GM12878 (cell line): ENCODE results near the gene CCDC78. TPM values are rescaled to one million over a fixed set of nuclear protein-coding genes. Genes with fewer than 3 reads are reported as not detected.

Experiments used
- ATAC-seq: fragments of 200-7000 bp; cut with Tn5 transposase; 3 replicates; pipeline ENCODE4 v1.9.1; 2020; ENCODE audit warnings: mild to moderate bottlenecking, moderate library complexity
- BruUV-seq: library from RNA; stranded (reverse); fragments of 400-500 nt; replicated peaks from 2 replicates; lab custom pipeline; 2021; lab: Mats Ljungman, UMichigan
- CTCF ChIA-PET: fragments of 300-600 bp; sonication (Branson Sonifier 250); formaldehyde crosslinking; extraction: SDS; loops from one replicate; lab custom pipeline; 2021; ENCODE audit warnings: inconsistent platforms; lab: Yijun Ruan, JAX
- POLR2A ChIA-PET: fragments of 350-600 bp; formaldehyde crosslinking; extraction: SDS; loops from one replicate; lab custom pipeline; 2021; ENCODE audit warnings: inconsistent platforms; lab: Charles Lee
- RAD21 ChIA-PET: fragments of 300-600 bp; sonication (Branson Sonifier 250); formaldehyde crosslinking; loops from one replicate; lab custom pipeline; 2023; ENCODE audit warnings: antibody characterized with exemption; ENCODE audit not compliant: unreplicated experiment; lab: Charles Lee
- SMC1A ChIA-PET: fragments of 300-600 bp; sonication (Branson Sonifier 250); formaldehyde crosslinking; loops from one replicate; lab custom pipeline; 2023; ENCODE audit not compliant: unreplicated experiment, uncharacterized antibody; lab: Charles Lee
- DNase-seq: peaks from one replicate; pipeline ENCODE4 v3.0.0-alpha.2; 2011; ENCODE audit warnings: low read depth, low spot score
- FAIRE-seq: peaks from 3 replicates; lab custom pipeline; 2011; peaks lifted over from hg19 to GRCh38; lab: Jason Lieb, UNC
- H2AFZ ChIP-seq: 2 replicates; pipeline ENCODE4 v1.6.0; 2011; ENCODE audit warnings: low read depth, low read length, control low read depth; ENCODE audit not compliant: control insufficient read depth
- H3K27ac ChIP-seq: 2 replicates; pipeline ENCODE4 v1.5.1; 2011; ENCODE audit warnings: control low read depth; ENCODE audit not compliant: control insufficient read depth, insufficient read depth
- H3K27me3 ChIP-seq, 2 experiments: replicated peaks in 1 of 2; 2 replicates each; pipeline versions ENCODE4 v1.6.0 to v1.6.1; 2011; ENCODE audit warnings: low read length in 1 of 2; ENCODE audit not compliant: control insufficient read depth in 2 of 2, insufficient read depth in 2 of 2
- H3K36me3 ChIP-seq, 2 experiments: 2 replicates each; pipeline ENCODE4 v1.5.1; 2011; ENCODE audit warnings: low read length in 1 of 2; ENCODE audit not compliant: control insufficient read depth in 2 of 2, insufficient read depth in 2 of 2
- H3K4me1 ChIP-seq: 2 replicates; pipeline ENCODE4 v1.6.1; 2011; ENCODE audit warnings: mild to moderate bottlenecking, low read length, moderate library complexity, mixed read lengths; ENCODE audit not compliant: control insufficient read depth, insufficient read depth
- H3K4me2 ChIP-seq: 2 replicates; pipeline ENCODE4 v1.6.0; 2011; ENCODE audit warnings: control low read depth; ENCODE audit not compliant: control insufficient read depth, insufficient read depth
- H3K4me3 ChIP-seq: fragments of 200-600 bp; sonication (generic); 2 replicates; pipeline ENCODE4 v1.5.1; 2016
- H3K79me2 ChIP-seq: 2 replicates; pipeline ENCODE4 v1.6.0; 2011; ENCODE audit warnings: low read length; ENCODE audit not compliant: control insufficient read depth, insufficient read depth
- H3K9ac ChIP-seq: 2 replicates; pipeline ENCODE4 v1.8.0; 2011; ENCODE audit warnings: low read length, control low read depth, mixed read lengths; ENCODE audit not compliant: control insufficient read depth, insufficient read depth
- H3K9me3 ChIP-seq: replicated peaks from 3 replicates; pipeline ENCODE4 v1.5.1; 2011; ENCODE audit warnings: mild to moderate bottlenecking, low read length; ENCODE audit not compliant: control insufficient read depth, insufficient read depth
- H4K20me1 ChIP-seq: 2 replicates; pipeline ENCODE4 v1.6.0; 2011; ENCODE audit not compliant: control insufficient read depth, insufficient read depth
- E2F4 ChIP-seq: IDR thresholded peaks from 2 replicates; pipeline ENCODE4 v1.6.1; 2012; ENCODE audit warnings: low read depth, low read length, improper control_type of control experiment
- FOXM1 ChIP-seq: IDR thresholded peaks from 2 replicates; pipeline ENCODE4 v1.6.1; 2012; ENCODE audit warnings: low read depth, mild to moderate bottlenecking, inconsistent platforms, low read length, moderate library complexity
- HCFC1 ChIP-seq: fragments of 150-350 bp; IDR thresholded peaks from 2 replicates; pipeline ENCODE4 v1.6.1; 2014; ENCODE audit warnings: low read length
- PAX5 ChIP-seq: IDR thresholded peaks from 2 replicates; pipeline ENCODE4 v1.6.1; 2011; ENCODE audit warnings: low read depth, low read length, borderline replicate concordance
- PKNOX1 ChIP-seq: fragments of 450-650 bp; IDR thresholded peaks from 2 replicates; pipeline ENCODE4 v1.6.1; 2016; ENCODE audit warnings: mild to moderate bottlenecking
- POLR2A ChIP-seq: IDR thresholded peaks from 2 replicates; pipeline ENCODE4 v1.6.1; 2011; ENCODE audit warnings: low read depth, mild to moderate bottlenecking, low read length
- TARDBP ChIP-seq: IDR thresholded peaks from 2 replicates; pipeline ENCODE4 v1.6.1; 2016; ENCODE audit warnings: borderline replicate concordance
- YY1 ChIP-seq: IDR thresholded peaks from 2 replicates; pipeline ENCODE4 v1.6.1; 2011; ENCODE audit warnings: low read depth, mild to moderate bottlenecking, low read length
- WGBS: methylation state at CpG from one replicate; pipeline ENCODE4 v1.1.6; 2016; ENCODE audit warnings: low lambda C conversion rate; ENCODE audit not compliant: insufficient replicate concordance, insufficient coverage; ENCODE audit errors: missing lambda C conversion rate; 5-methylcytosine and 5-hydroxymethylcytosine counted together
- in situ Hi-C: fragments of 300-500 bp; cut with MboI; formaldehyde crosslinking; loops from 9 replicates; pipeline ENCODE4 v1.14.3; 2018; ENCODE audit warnings: mixed read lengths
- intact Hi-C: fragments of 100-400 bp; cut with micrococcal nuclease; formaldehyde crosslinking; loops from one replicate; pipeline ENCODE4 v1.14.2; 2022; ENCODE audit not compliant: unreplicated experiment
- polyA plus RNA-seq, 11 experiments: library from polyadenylated mRNA; depleted of rRNA in 4 of 11; unstranded in 6 of 11; stranded (reverse) in 5 of 11; fragments of >200 nt; fragmentation: Nextera tagmentation in 4 of 11; fragmentation: Illumina TruSeq in 1 of 11; extraction: Ambion mirVana in 4 of 11; extraction: Trizol in 1 of 11; gene quantifications; 1 replicate in 1 of 11; 2 replicates in 10 of 11; pipeline versions ENCODE4 v1.2.1 to v1.2.3, GENCODE V29; 2011 to 2016; ENCODE audit warnings: inconsistent platforms in 2 of 11, missing spikeins in 2 of 11, low read depth in 1 of 11
- total RNA-seq, 4 experiments: library from RNA; depleted of rRNA in 3 of 4; stranded (reverse); fragments of >200 nt in 3 of 4; fragmentation: Illumina TruSeq in 1 of 4; extraction: Trizol in 1 of 4; gene quantifications; 2 replicates each; pipeline versions ENCODE4 v1.2.1 to v1.2.3, GENCODE V29; 2013 to 2021
- TF ChIP-seq, protein P1 (sequence below): fragments of 150-350 bp; IDR thresholded peaks from 2 replicates; pipeline ENCODE4 v1.6.1; 2014; ENCODE audit warnings: mild to moderate bottlenecking, low read depth, low read length

CCDC78 gene
- total and polyA plus RNA-seq, 10 of the 15 experiments (the other 5 are each of a cell fraction or from before 2014, with no cell fraction given) = 0.10 to 26.2 (median 5.4) TPM

DNA sequence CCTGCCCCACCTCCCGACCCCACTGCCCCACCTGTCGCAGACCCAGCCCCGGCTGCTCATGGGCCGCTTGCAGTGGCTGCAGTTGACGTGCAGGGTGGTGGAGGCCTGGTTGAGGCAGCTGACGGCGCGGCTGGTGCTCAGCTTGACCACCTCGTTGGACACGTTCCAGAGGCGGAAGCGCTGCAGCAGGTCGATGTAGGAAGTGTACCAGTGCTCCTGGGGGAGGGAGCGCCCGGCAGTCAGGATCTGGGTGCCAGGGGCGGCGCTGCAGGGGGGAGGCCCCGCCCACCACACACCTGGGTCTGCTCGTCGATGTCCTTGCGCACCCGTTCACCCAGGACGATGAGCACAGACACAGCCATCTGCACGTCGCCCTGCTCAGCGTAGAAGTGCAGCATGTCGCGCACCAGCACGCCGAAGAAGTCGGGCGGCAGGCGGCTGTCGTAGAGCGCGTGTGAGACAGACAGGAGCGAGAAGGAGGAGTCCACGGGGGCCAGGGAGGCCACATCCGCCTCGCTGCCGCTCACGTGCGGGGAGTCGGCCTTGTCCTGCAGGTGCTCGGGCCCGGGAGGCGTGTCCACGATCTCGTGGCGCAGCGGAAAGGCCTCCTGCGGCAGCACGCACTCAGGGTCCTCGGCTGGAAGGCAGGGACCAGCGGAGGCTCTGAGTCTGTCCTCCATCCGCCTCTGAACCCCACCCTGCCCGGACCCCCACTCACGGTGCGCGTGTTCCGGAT, 41.1 kb downstream of the CCDC78 start:
- in situ Hi-C loops = no loop called here
- ATAC-seq (no peak), DNase-seq (no peak), FAIRE-seq (no peak)
- WGBS = 97% methylated on average over 49 of the region's 61 CpGs
- POLR2A ChIA-PET = no interaction called here
- CTCF ChIA-PET = no interaction called here
- no peak overlapping the region for H3K4me3 ChIP-seq
- H2AFZ ChIP-seq = no peak overlapping the region
- no peak overlapping the region for H3K9ac ChIP-seq
- H3K4me1 ChIP-seq = peaks cover 20% of the 10 kb centered on the region
- H4K20me1 ChIP-seq = peaks cover 6% of the 10 kb centered on the region; the same call in 1 of the 2 replicates
- H3K9me3 ChIP-seq = no peaks in the 10 kb centered on the region
- no peak overlapping the region for H3K27ac ChIP-seq
- BruUV-seq = no TSS peak
- SMC1A ChIA-PET = no interaction called here
- peaks cover 6 to 14% of the 10 kb centered on the region in 2 experiments; a peak in 2 of 4 replicates for H3K36me3 ChIP-seq
- H3K4me2 ChIP-seq = no peak overlapping the region; the same call in 1 of the 2 replicates
- H3K79me2 ChIP-seq = peaks cover 34% of the 10 kb centered on the region
- RAD21 ChIA-PET = no interaction called here
- TF ChIP-seq PKNOX1 = no peak
- TF ChIP-seq POLR2A = peak; percentile 58
- TF ChIP-seq, all 136 proteins: peak for 1
- H3K27me3 ChIP-seq = no peaks in the 10 kb centered on the region
- intact Hi-C loops = loop anchor here (2.0 to 5.0 kb wide), 3 partner anchors 36 to 158 kb away; partner anchors contain the start of genes ANTKMT, CAPN15 and METTL26

GRCh38 chr16:684071-684794, 42.0 kb downstream of the CCDC78 start, which contains the start of gene JMJD8:
Gene JMJD8 (minus strand): TSS chr16:684334. CDS start chr16:684319, 15 bp downstream.
- H3K4me1 ChIP-seq = peaks cover 16% of the 10 kb centered on the region
- peak; percentile 94 for FAIRE-seq
- WGBS = 2% methylated on average over 66 of the region's 91 CpGs
- TF ChIP-seq FOXM1 (no peak), TARDBP (0 out of 2 replicates have a peak, but pooled peaks have one; percentile 13), E2F4 (no peak), YY1 (peak; percentile 96), PAX5 (peak; percentile 71; the same call in 1 of the 2 replicates), HCFC1 (peak; percentile 72)
- TF ChIP-seq, protein P1, sequence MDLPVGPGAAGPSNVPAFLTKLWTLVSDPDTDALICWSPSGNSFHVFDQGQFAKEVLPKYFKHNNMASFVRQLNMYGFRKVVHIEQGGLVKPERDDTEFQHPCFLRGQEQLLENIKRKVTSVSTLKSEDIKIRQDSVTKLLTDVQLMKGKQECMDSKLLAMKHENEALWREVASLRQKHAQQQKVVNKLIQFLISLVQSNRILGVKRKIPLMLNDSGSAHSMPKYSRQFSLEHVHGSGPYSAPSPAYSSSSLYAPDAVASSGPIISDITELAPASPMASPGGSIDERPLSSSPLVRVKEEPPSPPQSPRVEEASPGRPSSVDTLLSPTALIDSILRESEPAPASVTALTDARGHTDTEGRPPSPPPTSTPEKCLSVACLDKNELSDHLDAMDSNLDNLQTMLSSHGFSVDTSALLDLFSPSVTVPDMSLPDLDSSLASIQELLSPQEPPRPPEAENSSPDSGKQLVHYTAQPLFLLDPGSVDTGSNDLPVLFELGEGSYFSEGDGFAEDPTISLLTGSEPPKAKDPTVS = no peak

More at GRCh38 chr16:684071-684794, 42.0 kb downstream of the CCDC78 start, which contains the start of gene JMJD8:
- H3K4me3 ChIP-seq = peak within 1 kb of the TSS; percentile 67
- H3K36me3 ChIP-seq = peaks cover 6 to 14% of the 10 kb centered on the region in 2 experiments; a peak in 2 of 4 replicates
- POLR2A ChIA-PET = interaction anchor here (0.6 to 1.0 kb wide), 2 partner anchors 11 to 30 kb away, joined by 3 to 5 read pairs; no protein-coding TSS in a partner anchor
- H4K20me1 ChIP-seq = peaks cover 6% of the 10 kb centered on the region; the same call in 1 of the 2 replicates
- DNase-seq = no peak
- no peaks in the 10 kb centered on the region for H3K27me3 ChIP-seq
- H3K27ac ChIP-seq = peak within 1 kb of the TSS; percentile 44; the same call in 1 of the 2 replicates
- H3K79me2 ChIP-seq = peaks cover 26% of the 10 kb centered on the region
- in situ Hi-C loops = no loop called here
- peak; percentile 86 for ATAC-seq
- RAD21 ChIA-PET = no interaction called here
- peak within 1 kb of the TSS; percentile 61 for H3K9ac ChIP-seq
- peak within 1 kb of the TSS; percentile 37; the same call in 1 of the 2 replicates for H2AFZ ChIP-seq
- intact Hi-C loops = loop anchor here (2.0 to 5.0 kb wide), 3 partner anchors 37 to 157 kb away; partner anchors contain the start of genes ANTKMT, CAPN15 and METTL26
- no peaks in the 10 kb centered on the region for H3K9me3 ChIP-seq
- SMC1A ChIA-PET = no interaction called here
- peak within 1 kb of the TSS; percentile 90 for H3K4me2 ChIP-seq
- CTCF ChIA-PET = interaction anchor here (0.8 kb wide), 1 partner anchor 36 kb away, joined by 3 read pairs; no protein-coding TSS in a partner anchor
- BruUV-seq = no TSS peak
